Activated CD8-positive, alpha-beta T cell treated with anti-CD3 and anti-CD28 coated beads, Interleukin-2, amount 10 ng/mL, durations not matched to agents 7 days and 5 days (primary cell): ENCODE data around the gene TPCN2. TPM values are rescaled to one million over a fixed set of nuclear protein-coding genes. Genes with fewer than 3 reads are reported as not detected.

Experiments
- ATAC-seq: fragments of 150-1000 bp; cut with Tn5 transposase; one replicate; pipeline ENCODE4 v1.10.0; 2021; ENCODE audit warnings: moderate library complexity
- CTCF ChIA-PET: fragments of 350-600 bp; sonication (Branson Sonifier 250); formaldehyde crosslinking; loops from one replicate; lab custom pipeline; 2021; ENCODE audit warnings: antibody characterized with exemption; lab: Charles Lee
- POLR2A ChIA-PET: fragments of 350-600 bp; sonication (Branson Sonifier 250); formaldehyde crosslinking; loops from one replicate; lab custom pipeline; 2021; ENCODE audit warnings: antibody characterized with exemption; lab: Charles Lee
- DNase-seq: peaks from one replicate; pipeline ENCODE4 v3.0.0-alpha.2; 2020
- H3K27ac Mint-ChIP-seq: one replicate; pipeline ENCODE4 v1.8.0; 2021; ENCODE audit warnings: mild to moderate bottlenecking, mixed read lengths
- H3K27me3 Mint-ChIP-seq: one replicate; pipeline ENCODE4 v1.8.0; 2021; ENCODE audit warnings: low read depth, mixed read lengths
- H3K36me3 Mint-ChIP-seq: one replicate; pipeline ENCODE4 v1.8.0; 2021; ENCODE audit warnings: low read depth, mixed read lengths
- H3K4me1 Mint-ChIP-seq: one replicate; pipeline ENCODE4 v1.8.0; 2021; ENCODE audit warnings: low read depth, mixed read lengths
- H3K4me3 Mint-ChIP-seq: one replicate; pipeline ENCODE4 v1.8.0; 2021; ENCODE audit warnings: mild to moderate bottlenecking, mixed read lengths
- H3K9me3 Mint-ChIP-seq: one replicate; pipeline ENCODE4 v1.8.0; 2022; ENCODE audit warnings: mixed read lengths; ENCODE audit not compliant: insufficient read depth
- total RNA-seq, 2 experiments: library from RNA; stranded (reverse); gene quantifications; one replicate each; pipeline ENCODE4 v1.2.3, GENCODE V29; 2021

TPCN2 gene
- total RNA-seq, 2 experiments from 2014 or later, result 19.1 to 21.2 TPM

DNA sequence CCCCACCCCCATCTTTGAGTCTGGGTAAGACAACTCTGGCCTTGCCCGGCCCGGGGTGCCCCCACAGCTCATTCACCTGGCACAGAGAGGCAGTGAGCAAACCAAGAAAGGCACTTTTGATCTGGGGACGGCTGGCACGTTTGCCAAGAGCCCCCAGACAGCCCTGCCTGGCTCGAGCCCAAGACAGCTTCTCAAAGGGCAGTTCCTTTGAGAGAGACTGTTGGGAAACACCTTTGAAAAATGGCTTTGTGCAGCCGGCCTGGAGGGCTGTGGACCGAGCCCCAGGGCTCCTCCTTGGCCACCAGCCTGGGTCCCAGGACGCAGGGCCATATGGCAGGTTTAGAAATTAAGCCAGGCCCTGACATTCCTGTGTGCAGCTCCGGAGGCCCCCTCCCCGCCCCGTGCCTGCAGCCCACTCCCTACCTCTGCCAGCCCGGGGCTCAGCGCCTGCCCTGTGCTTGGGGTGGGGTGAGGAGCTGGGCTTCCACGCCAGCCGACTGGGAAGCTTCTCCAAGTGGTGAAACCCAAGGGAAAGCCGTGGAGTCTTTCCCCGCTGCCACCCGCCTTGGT lies 56.8 kb downstream of the TPCN2 start:
- Mint-ChIP-seq H3K4me1 (peaks cover 5% of the 10 kb centered on the region), H3K36me3 (no peaks in the 10 kb centered on the region), H3K9me3 (no peaks in the 10 kb centered on the region), H3K4me3 (no peak overlapping the region), H3K27ac (no peak overlapping the region), H3K27me3 (peaks cover 2% of the 10 kb centered on the region)
- ATAC-seq (no peak), DNase-seq (no peak)
- CTCF ChIA-PET, result no interaction called here
- POLR2A ChIA-PET, result interaction anchor here (0.6 kb wide), 1 partner anchor 16 kb away, joined by 3 read pairs; no protein-coding TSS in a partner anchor

GRCh38 chr11:69106031-69106811 lies 57.5 kb downstream of the TPCN2 start:
- peaks cover 2% of the 10 kb centered on the region for H3K27me3 Mint-ChIP-seq
- ChIA-PET POLR2A (interaction anchor here (0.6 kb wide), 1 partner anchor 15 kb away, joined by 3 read pairs; no protein-coding TSS in a partner anchor), CTCF (no interaction called here)
- H3K9me3 Mint-ChIP-seq, result no peaks in the 10 kb centered on the region
- H3K36me3 Mint-ChIP-seq, result no peaks in the 10 kb centered on the region
- H3K4me1 Mint-ChIP-seq, result peaks cover 5% of the 10 kb centered on the region
- DNase-seq, result no peak
- H3K27ac Mint-ChIP-seq, result no peak overlapping the region
- no peak for ATAC-seq
- H3K4me3 Mint-ChIP-seq, result no peak overlapping the region

- ATAC-seq (no peak), DNase-seq (no peak)
- no peaks in the 10 kb centered on the region for H3K9me3 Mint-ChIP-seq
- CTCF ChIA-PET, result no interaction called here
- H3K27ac Mint-ChIP-seq, result no peak overlapping the region
- H3K27me3 Mint-ChIP-seq, result peaks cover 2% of the 10 kb centered on the region
- POLR2A ChIA-PET, result no interaction called here
- H3K4me3 Mint-ChIP-seq, result no peak overlapping the region
- no peaks in the 10 kb centered on the region for H3K36me3 Mint-ChIP-seq
- H3K4me1 Mint-ChIP-seq, result peaks cover 5% of the 10 kb centered on the region
These were observed 58.7 kb downstream of the TPCN2 start for GRCh38 chr11:69107413-69107812.

DNA sequence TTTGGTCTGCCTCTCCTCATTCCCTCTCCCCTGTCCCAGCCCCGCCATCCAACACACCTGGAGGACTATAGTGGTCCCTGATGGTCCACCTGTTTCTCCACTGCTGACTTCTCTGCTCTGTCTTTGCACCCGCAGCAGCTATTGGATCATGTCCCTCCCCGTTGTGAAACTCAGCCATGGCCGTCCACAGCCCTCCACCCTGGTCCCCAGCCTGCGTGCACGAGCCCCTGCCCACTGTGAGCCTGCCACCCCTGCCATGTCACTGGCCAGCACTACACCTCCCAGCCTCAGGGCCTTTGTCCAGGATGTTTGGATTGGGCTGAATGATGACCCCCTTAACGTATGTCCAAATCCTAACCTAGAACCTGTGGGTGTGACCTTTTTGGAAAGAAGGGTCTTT lies 59.3 kb downstream of the TPCN2 start:
- no peak for ATAC-seq
- H3K36me3 Mint-ChIP-seq, result no peaks in the 10 kb centered on the region
- H3K4me3 Mint-ChIP-seq, result no peak overlapping the region
- H3K4me1 Mint-ChIP-seq, result peaks cover 5% of the 10 kb centered on the region
- peaks cover 2% of the 10 kb centered on the region for H3K27me3 Mint-ChIP-seq
- no peak overlapping the region for H3K27ac Mint-ChIP-seq
- ChIA-PET POLR2A (no interaction called here), CTCF (no interaction called here)
- H3K9me3 Mint-ChIP-seq, result no peaks in the 10 kb centered on the region
- no peak for DNase-seq

- ChIA-PET POLR2A (no interaction called here), CTCF (interaction anchor here (1.2 kb wide), 1 partner anchor 562 kb away, joined by 3 read pairs; no protein-coding TSS in a partner anchor)
- Mint-ChIP-seq H3K36me3 (no peaks in the 10 kb centered on the region), H3K4me3 (no peak overlapping the region), H3K9me3 (no peaks in the 10 kb centered on the region), H3K27me3 (peaks cover 2% of the 10 kb centered on the region), H3K27ac (no peak overlapping the region), H3K4me1 (peaks cover 5% of the 10 kb centered on the region)
- ATAC-seq (no peak), DNase-seq (no peak)
These were observed 59.8 kb downstream of the TPCN2 start for GRCh38 chr11:69108559-69108958.

DNA sequence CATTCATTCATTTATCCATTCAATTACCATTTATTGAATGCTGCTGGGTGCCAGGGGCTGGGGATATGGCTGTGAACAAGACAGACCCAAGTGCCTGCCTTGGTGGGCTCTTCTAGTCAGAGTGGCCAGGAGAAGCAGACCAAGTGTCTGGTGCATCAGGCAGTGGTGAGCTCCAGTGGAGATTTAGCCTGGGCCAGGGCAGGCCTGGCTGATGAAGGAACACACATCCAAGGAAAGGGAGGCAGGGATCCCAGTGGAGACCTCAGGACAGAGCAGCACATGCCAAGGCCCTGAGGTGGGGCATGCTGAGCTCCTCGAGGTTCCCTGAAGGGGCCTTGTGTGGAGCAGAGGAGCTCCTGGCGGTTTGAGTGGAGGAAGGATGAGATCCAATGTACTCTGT lies 60.4 kb downstream of the TPCN2 start:
- Mint-ChIP-seq H3K4me1 (peaks cover 5% of the 10 kb centered on the region), H3K27ac (no peak overlapping the region), H3K4me3 (no peak overlapping the region), H3K9me3 (no peaks in the 10 kb centered on the region), H3K36me3 (no peaks in the 10 kb centered on the region), H3K27me3 (no peaks in the 10 kb centered on the region)
- no peak for ATAC-seq
- ChIA-PET CTCF (interaction anchor here (1.2 kb wide), 1 partner anchor 561 kb away, joined by 3 read pairs; no protein-coding TSS in a partner anchor), POLR2A (no interaction called here)
- no peak for DNase-seq

- POLR2A ChIA-PET, result no interaction called here
- Mint-ChIP-seq H3K4me1 (peaks cover 5% of the 10 kb centered on the region), H3K27ac (no peak overlapping the region), H3K4me3 (no peak overlapping the region), H3K27me3 (no peaks in the 10 kb centered on the region), H3K36me3 (no peaks in the 10 kb centered on the region), H3K9me3 (no peaks in the 10 kb centered on the region)
- no peak for DNase-seq
- CTCF ChIA-PET, result no interaction called here
- ATAC-seq, result no peak
These were observed 61.7 kb downstream of the TPCN2 start for GRCh38 chr11:69110451-69110850.

DNA sequence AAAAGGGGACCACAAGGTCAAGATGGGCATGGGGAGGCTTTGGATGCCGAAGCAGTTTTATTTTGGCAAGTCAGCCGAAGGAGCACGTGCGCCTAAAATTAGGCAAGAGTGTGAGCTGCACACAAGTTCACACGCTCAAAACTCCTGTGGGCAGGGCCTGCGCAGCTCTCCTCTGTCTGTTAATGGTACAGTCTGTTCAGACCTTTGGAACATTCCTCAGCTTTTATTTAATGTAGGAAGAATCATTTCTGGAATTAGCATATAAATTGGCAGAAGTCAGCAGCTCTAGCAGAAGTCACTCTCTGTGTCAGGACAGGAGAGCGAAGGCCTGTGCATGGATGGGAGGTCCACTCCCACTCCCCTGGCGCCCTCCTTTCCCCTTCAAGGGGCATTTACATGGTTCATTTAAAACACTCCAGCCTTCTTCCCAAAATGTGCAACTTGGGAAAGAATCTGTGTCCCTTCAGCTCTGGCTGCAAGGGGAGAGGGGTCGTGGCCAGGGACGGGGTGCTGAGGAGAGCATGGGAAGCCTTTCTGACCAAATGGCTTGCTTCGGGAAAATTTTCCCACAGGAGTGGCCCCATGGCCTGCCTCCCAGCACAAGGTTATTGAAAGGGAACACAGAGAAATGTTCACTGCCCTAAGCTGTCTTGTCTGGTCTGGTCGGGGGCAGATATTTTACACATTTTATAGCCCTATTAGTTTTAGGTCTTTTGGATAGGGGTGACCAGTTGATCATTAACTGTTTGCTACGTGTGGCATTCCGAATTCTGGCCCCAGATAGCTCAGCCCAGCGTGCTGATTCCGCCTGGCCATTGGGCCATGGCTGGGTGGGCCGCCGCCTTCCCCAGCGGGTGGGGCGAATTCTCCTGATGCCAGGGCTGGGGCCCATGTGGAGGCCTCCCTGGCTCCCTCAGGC lies 63.2 kb downstream of the TPCN2 start:
- no peaks in the 10 kb centered on the region for H3K36me3 Mint-ChIP-seq
- no peak overlapping the region for H3K27ac Mint-ChIP-seq
- no peak overlapping the region for H3K4me3 Mint-ChIP-seq
- DNase-seq (no peak), ATAC-seq (no peak)
- POLR2A ChIA-PET, result no interaction called here
- no peaks in the 10 kb centered on the region for H3K27me3 Mint-ChIP-seq
- peaks cover 2% of the 10 kb centered on the region for H3K4me1 Mint-ChIP-seq
- no peaks in the 10 kb centered on the region for H3K9me3 Mint-ChIP-seq
- CTCF ChIA-PET, result no interaction called here

DNA sequence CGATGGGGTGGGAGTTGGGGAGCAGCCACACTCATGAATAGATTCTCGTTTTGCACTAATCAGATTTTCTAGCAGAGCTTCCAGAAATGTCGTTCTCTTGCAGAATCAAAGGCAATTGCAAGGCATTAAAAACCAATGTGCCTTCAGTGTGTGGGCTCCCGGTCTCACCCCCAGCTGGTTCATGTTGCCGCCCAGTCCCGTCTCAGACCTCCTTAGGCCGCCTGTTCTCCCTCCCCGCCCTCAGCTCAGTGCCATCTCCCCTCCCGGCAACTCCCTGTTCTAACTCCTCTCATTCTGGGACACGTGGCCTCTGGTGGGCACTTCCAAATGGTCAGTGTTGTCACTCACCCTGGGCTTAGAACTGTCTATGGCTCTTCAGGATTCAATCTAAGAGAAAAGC lies 64.5 kb downstream of the TPCN2 start:
- Mint-ChIP-seq H3K9me3 (no peaks in the 10 kb centered on the region), H3K4me1 (no peaks in the 10 kb centered on the region), H3K27me3 (no peaks in the 10 kb centered on the region), H3K4me3 (no peak overlapping the region), H3K27ac (no peak overlapping the region), H3K36me3 (no peaks in the 10 kb centered on the region)
- CTCF ChIA-PET, result interaction anchor here (0.6 kb wide), 1 partner anchor 280 kb away, joined by 3 read pairs; no protein-coding TSS in a partner anchor
- ATAC-seq (no peak), DNase-seq (no peak)
- POLR2A ChIA-PET, result no interaction called here

GRCh38 chr11:69113646-69114340 lies 65.1 kb downstream of the TPCN2 start:
- Mint-ChIP-seq H3K4me1 (no peaks in the 10 kb centered on the region), H3K27me3 (no peaks in the 10 kb centered on the region), H3K9me3 (no peaks in the 10 kb centered on the region), H3K27ac (no peak overlapping the region), H3K36me3 (no peaks in the 10 kb centered on the region), H3K4me3 (no peak overlapping the region)
- ChIA-PET CTCF (interaction anchor here (0.6 kb wide), 1 partner anchor 281 kb away, joined by 3 read pairs; no protein-coding TSS in a partner anchor), POLR2A (no interaction called here)
- ATAC-seq, result no peak
- no peak for DNase-seq

DNA sequence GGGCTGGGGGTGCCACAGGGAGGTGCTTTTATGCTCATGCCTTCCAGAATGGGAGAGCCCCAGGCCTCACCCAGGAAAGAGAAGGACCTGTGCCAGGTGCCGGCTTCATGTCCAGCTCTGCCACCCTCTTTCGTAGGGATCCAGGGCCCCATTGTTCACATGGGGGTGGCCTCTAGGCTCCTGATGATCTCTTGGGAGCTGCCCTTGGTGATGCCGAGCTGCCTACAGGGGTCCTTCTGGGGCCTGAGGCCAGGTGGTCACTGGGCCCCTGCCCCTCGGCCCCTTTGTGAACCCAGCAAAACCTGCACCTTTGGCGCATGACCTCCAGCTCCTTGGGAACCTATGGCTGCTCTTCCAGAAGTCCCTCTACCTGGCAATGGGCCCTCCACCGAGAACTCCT lies 65.6 kb downstream of the TPCN2 start:
- H3K27ac Mint-ChIP-seq, result no peak overlapping the region
- DNase-seq (no peak), ATAC-seq (no peak)
- ChIA-PET POLR2A (no interaction called here), CTCF (no interaction called here)
- no peak overlapping the region for H3K4me3 Mint-ChIP-seq
- no peaks in the 10 kb centered on the region for H3K9me3 Mint-ChIP-seq
- no peaks in the 10 kb centered on the region for H3K36me3 Mint-ChIP-seq
- no peaks in the 10 kb centered on the region for H3K27me3 Mint-ChIP-seq
- no peaks in the 10 kb centered on the region for H3K4me1 Mint-ChIP-seq
